ENCODE data around the gene FAM181A.

FAM181A gene

GRCh38 chr14:93916498-93916897 lies 10.6 kb upstream of the FAM181A start:
- no peak for TF ChIP-seq EZH2phosphoT487 (conservative IDR thresholded peaks at IDR 0.05; ENCODE audit: low read length)
- TF ChIP-seq, protein P1, sequence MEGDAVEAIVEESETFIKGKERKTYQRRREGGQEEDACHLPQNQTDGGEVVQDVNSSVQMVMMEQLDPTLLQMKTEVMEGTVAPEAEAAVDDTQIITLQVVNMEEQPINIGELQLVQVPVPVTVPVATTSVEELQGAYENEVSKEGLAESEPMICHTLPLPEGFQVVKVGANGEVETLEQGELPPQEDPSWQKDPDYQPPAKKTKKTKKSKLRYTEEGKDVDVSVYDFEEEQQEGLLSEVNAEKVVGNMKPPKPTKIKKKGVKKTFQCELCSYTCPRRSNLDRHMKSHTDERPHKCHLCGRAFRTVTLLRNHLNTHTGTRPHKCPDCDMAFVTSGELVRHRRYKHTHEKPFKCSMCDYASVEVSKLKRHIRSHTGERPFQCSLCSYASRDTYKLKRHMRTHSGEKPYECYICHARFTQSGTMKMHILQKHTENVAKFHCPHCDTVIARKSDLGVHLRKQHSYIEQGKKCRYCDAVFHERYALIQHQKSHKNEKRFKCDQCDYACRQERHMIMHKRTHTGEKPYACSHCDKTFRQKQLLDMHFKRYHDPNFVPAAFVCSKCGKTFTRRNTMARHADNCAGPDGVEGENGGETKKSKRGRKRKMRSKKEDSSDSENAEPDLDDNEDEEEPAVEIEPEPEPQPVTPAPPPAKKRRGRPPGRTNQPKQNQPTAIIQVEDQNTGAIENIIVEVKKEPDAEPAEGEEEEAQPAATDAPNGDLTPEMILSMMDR (IDR thresholded peaks at IDR 0.05; ENCODE audit: insufficient read depth, low read length, poor library complexity, severe bottlenecking) = no peak
- Histone ChIP-seq H3K27me3 (ENCODE audit: low read length) (no peaks in the 10 kb centered on the region), H3K79me2 (ENCODE audit: insufficient read depth, low read length) (no peaks in the 10 kb centered on the region), H3K27ac (ENCODE audit: low read depth, low read length) (no peak overlapping the region), H3K4me3 (ENCODE audit: insufficient read depth, low read length, poor library complexity, severe bottlenecking) (no peak overlapping the region), H3K9ac (ENCODE audit: low read length) (no peak overlapping the region), H3K4me2 (ENCODE audit: low read depth, low read length, poor library complexity, severe bottlenecking) (no peak overlapping the region), H4K20me1 (ENCODE audit: low read depth, low read length) (no peaks in the 10 kb centered on the region), H3K36me3 (ENCODE audit: low read length) (no peaks in the 10 kb centered on the region), H3K9me2 (replicated peaks; ENCODE audit: insufficient read depth, low read length) (no peaks in the 10 kb centered on the region), H3F3A (ENCODE audit: insufficient read depth) (no peaks in the 10 kb centered on the region), H3K9me3 (ENCODE audit: insufficient read depth, low read length) (no peaks in the 10 kb centered on the region), H2AFZ (ENCODE audit: low read depth, low read length, severe bottlenecking) (no peak overlapping the region)

GRCh38 chr14:93917141-93917540 lies 10.0 kb upstream of the FAM181A start:
- H3K27ac ChIP-seq (ENCODE audit: low read depth, low read length) = no peak overlapping the region
- TF ChIP-seq EZH2phosphoT487 (conservative IDR thresholded peaks at IDR 0.05; ENCODE audit: low read length) = no peak
- TF ChIP-seq, protein P1 (IDR thresholded peaks at IDR 0.05; ENCODE audit: insufficient read depth, low read length, poor library complexity, severe bottlenecking) = no peak
- no peak overlapping the region for H3K4me3 ChIP-seq (ENCODE audit: insufficient read depth, low read length, poor library complexity, severe bottlenecking)
- no peak overlapping the region for H3K9ac ChIP-seq (ENCODE audit: low read length)
- no peaks in the 10 kb centered on the region for H4K20me1 ChIP-seq (ENCODE audit: low read depth, low read length)
- H3K9me2 ChIP-seq (replicated peaks; ENCODE audit: insufficient read depth, low read length) = no peaks in the 10 kb centered on the region
- no peak overlapping the region for H2AFZ ChIP-seq (ENCODE audit: low read depth, low read length, severe bottlenecking)
- H3K36me3 ChIP-seq (ENCODE audit: low read length) = no peaks in the 10 kb centered on the region
- H3K4me2 ChIP-seq (ENCODE audit: low read depth, low read length, poor library complexity, severe bottlenecking) = no peak overlapping the region
- no peaks in the 10 kb centered on the region for H3K9me3 ChIP-seq (ENCODE audit: insufficient read depth, low read length)
- H3F3A ChIP-seq (ENCODE audit: insufficient read depth) = no peaks in the 10 kb centered on the region
- H3K79me2 ChIP-seq (ENCODE audit: insufficient read depth, low read length) = no peaks in the 10 kb centered on the region
- H3K27me3 ChIP-seq (ENCODE audit: low read length) = no peaks in the 10 kb centered on the region

GRCh38 chr14:93921001-93921806 lies 5.9 kb upstream of the FAM181A start:
- H3K4me2 ChIP-seq (ENCODE audit: low read depth, low read length, poor library complexity, severe bottlenecking) = no peak overlapping the region
- no peaks in the 10 kb centered on the region for H3K27me3 ChIP-seq (ENCODE audit: low read length)
- H3K36me3 ChIP-seq (ENCODE audit: low read length) = no peaks in the 10 kb centered on the region
- no peak overlapping the region for H3K27ac ChIP-seq (ENCODE audit: low read depth, low read length)
- H3K9me3 ChIP-seq (ENCODE audit: insufficient read depth, low read length) = no peaks in the 10 kb centered on the region
- no peaks in the 10 kb centered on the region for H3K79me2 ChIP-seq (ENCODE audit: insufficient read depth, low read length)
- no peak overlapping the region for H2AFZ ChIP-seq (ENCODE audit: low read depth, low read length, severe bottlenecking)
- no peaks in the 10 kb centered on the region for H3K9me2 ChIP-seq (replicated peaks; ENCODE audit: insufficient read depth, low read length)
- no peak overlapping the region for H3K9ac ChIP-seq (ENCODE audit: low read length)
- H3K4me3 ChIP-seq (ENCODE audit: insufficient read depth, low read length, poor library complexity, severe bottlenecking) = no peak overlapping the region
- H3F3A ChIP-seq (ENCODE audit: insufficient read depth) = no peaks in the 10 kb centered on the region
- no peak for TF ChIP-seq EZH2phosphoT487 (conservative IDR thresholded peaks at IDR 0.05; ENCODE audit: low read length)
- no peaks in the 10 kb centered on the region for H4K20me1 ChIP-seq (ENCODE audit: low read depth, low read length)

DNA sequence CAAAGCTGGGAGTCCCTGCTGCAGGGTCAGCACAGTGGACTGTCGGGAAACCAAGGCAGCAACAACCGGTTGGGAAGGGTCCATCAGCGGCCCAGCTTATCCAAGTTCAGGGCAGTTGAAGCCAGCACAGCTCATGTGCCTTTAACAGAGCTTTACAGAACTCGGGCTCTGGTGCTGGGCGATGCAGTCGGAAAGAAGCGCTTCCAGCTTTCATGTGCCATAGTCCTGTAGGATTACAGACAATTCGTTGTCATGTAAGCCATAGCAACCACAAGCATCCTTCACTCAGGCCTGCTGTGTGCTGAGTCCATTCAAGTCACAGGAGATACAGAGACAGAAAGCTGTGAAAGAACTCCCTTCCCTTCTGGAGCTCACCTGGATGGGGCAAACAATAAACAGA lies 3.5 kb upstream of the FAM181A start:
- Histone ChIP-seq H3K27ac (ENCODE audit: low read depth, low read length) (no peak overlapping the region), H3K9ac (ENCODE audit: low read length) (no peak overlapping the region), H4K20me1 (ENCODE audit: low read depth, low read length) (no peaks in the 10 kb centered on the region), H3F3A (ENCODE audit: insufficient read depth) (no peaks in the 10 kb centered on the region), H3K4me2 (ENCODE audit: low read depth, low read length, poor library complexity, severe bottlenecking) (no peak overlapping the region), H3K9me2 (replicated peaks; ENCODE audit: insufficient read depth, low read length) (no peaks in the 10 kb centered on the region), H3K79me2 (ENCODE audit: insufficient read depth, low read length) (no peaks in the 10 kb centered on the region), H3K4me3 (ENCODE audit: insufficient read depth, low read length, poor library complexity, severe bottlenecking) (no peak overlapping the region), H3K9me3 (ENCODE audit: insufficient read depth, low read length) (no peaks in the 10 kb centered on the region), H3K36me3 (ENCODE audit: low read length) (no peaks in the 10 kb centered on the region), H3K27me3 (ENCODE audit: low read length) (no peaks in the 10 kb centered on the region), H2AFZ (ENCODE audit: low read depth, low read length, severe bottlenecking) (no peak overlapping the region)
- TF ChIP-seq, protein P1 (IDR thresholded peaks at IDR 0.05; ENCODE audit: insufficient read depth, low read length, poor library complexity, severe bottlenecking) = no peak
- TF ChIP-seq EZH2phosphoT487 (conservative IDR thresholded peaks at IDR 0.05; ENCODE audit: low read length) = no peak
